NCI-H510A (cell line): Measurements from ENCODE around the gene ZNF511.

Experiments
- DNase-seq: peaks from one replicate; lab custom pipeline; 2025; lab: John Stamatoyannopoulos, UW

The ZNF511 gene

GRCh38 chr10:133353988-133354605 is 45.4 kb downstream of the ZNF511 start:
- no peak for DNase-seq

GRCh38 chr10:133354672-133355240 is 46.0 kb downstream of the ZNF511 start:
- DNase-seq: no peak

GRCh38 chr10:133355266-133355665 is 46.6 kb downstream of the ZNF511 start:
- no peak for DNase-seq

GRCh38 chr10:133355991-133356390 is 47.3 kb downstream of the ZNF511 start:
- DNase-seq: no peak

- DNase-seq: no peak
Measured at GRCh38 chr10:133356549-133357284, 48.0 kb downstream of the ZNF511 start.

GRCh38 chr10:133357285-133358161 is 48.8 kb downstream of the ZNF511 start, which contains the start of gene FUOM:
Gene FUOM (minus strand): TSS chr10:133358019. CDS start chr10:133358007, 12 bp downstream.
- no peak for DNase-seq

GRCh38 chr10:133358162-133358924 is 49.6 kb downstream of the ZNF511 start:
- DNase-seq: no peak

- DNase-seq: no peak
Measured at GRCh38 chr10:133358925-133359310, 50.2 kb downstream of the ZNF511 start.

- peak; percentile 32 for DNase-seq
Measured at GRCh38 chr10:133359554-133359971, 50.8 kb downstream of the ZNF511 start.

GRCh38 chr10:133359972-133360610 is 51.4 kb downstream of the ZNF511 start:
- DNase-seq: no peak

- no peak for DNase-seq
Measured at GRCh38 chr10:133361227-133361626, 52.5 kb downstream of the ZNF511 start.

- DNase-seq: no peak
Measured at GRCh38 chr10:133361773-133362441, 53.2 kb downstream of the ZNF511 start.
